ENCODE results near the gene DHX38. TPM values are rescaled to one million over a fixed set of nuclear protein-coding genes. Genes with fewer than 3 reads are reported as not detected.

Gene DHX38
- total RNA-seq = 10 to 100 TPM; 56.0 to 75.9 (median 62.7) TPM
- long read RNA-seq, donor 1, full-length matches to known transcripts = 24 of 75 reads
- long read RNA-seq, donor 1, partial matches to known transcripts = 29 of 75 reads
- long read RNA-seq, donor 1, other reads (novel, unspliced or antisense) = 22 of 75 reads
- long read RNA-seq, donor 2, full-length matches to known transcripts = 1 of 3 reads
- long read RNA-seq, donor 2, partial matches to known transcripts = 2 of 3 reads
- long read RNA-seq, donor 2, other reads (novel, unspliced or antisense) = 0 of 3 reads

DNA sequence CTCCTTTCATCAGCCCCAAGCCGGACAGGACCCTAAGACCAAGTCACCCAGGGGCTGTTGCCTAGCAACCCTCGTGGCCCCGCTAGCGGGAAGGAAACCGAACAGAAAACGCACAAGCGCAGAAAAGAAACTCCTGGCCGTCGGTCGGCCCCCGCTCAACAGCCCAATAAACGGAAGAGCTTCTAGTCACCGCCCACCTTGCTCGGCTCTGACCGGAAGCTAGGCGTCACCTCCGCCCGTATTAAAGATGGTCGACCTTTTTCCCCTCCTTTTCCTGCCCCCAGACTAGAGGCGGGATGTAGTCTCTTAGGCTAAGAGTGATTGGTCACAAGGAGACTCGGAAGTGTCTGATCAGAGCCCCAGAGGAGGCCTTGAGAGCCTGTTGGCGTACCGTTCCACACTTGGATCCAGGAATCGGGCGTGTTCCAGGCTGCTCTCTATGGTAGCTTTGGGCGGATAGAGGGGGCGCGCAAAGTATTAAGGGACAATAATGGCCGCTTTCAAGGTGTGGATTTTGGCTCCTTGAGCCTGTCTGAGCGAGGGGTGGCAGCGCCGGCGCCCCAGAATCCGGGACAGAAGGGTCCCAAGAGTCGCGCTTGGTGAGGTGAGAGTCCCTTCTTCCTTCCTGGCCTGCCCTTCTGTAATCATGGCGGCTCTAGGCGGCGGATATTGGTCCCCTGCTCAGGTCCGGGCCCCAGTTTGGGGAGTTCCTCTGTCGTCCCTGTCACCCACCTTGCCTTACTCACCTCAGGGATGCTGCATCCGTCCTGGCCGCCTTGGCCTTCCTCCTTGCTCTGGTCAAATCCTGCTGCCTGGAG lies at the start of gene DHX38, which contains the start of gene TXNL4B:
Gene DHX38, plus strand, starts transcription at position 400 of the 818 bp plus-strand sequence. CDS start 2,311 bp downstream, outside the sequence.
Gene TXNL4B, minus strand, starts transcription at position 173 of the 818 bp plus-strand sequence. CDS start 2,871 bp downstream, outside the sequence.
- Histone ChIP-seq H3K9me3 (no peaks in the 10 kb centered on the region), H3K36me3 (ENCODE audit: low read depth) (peaks cover 5% of the 10 kb centered on the region), H3K4me1 (ENCODE audit: low read depth) (peaks cover 26% of the 10 kb centered on the region), H3K4me3 (peak within 1 kb of the TSS; percentile 60)
- intact Hi-C loops (cut with DNase I, micrococcal nuclease) = no loop called here
- DNase-seq = peak; percentile 90 to 96 (median 94)
- TF ChIP-seq, protein P1, sequence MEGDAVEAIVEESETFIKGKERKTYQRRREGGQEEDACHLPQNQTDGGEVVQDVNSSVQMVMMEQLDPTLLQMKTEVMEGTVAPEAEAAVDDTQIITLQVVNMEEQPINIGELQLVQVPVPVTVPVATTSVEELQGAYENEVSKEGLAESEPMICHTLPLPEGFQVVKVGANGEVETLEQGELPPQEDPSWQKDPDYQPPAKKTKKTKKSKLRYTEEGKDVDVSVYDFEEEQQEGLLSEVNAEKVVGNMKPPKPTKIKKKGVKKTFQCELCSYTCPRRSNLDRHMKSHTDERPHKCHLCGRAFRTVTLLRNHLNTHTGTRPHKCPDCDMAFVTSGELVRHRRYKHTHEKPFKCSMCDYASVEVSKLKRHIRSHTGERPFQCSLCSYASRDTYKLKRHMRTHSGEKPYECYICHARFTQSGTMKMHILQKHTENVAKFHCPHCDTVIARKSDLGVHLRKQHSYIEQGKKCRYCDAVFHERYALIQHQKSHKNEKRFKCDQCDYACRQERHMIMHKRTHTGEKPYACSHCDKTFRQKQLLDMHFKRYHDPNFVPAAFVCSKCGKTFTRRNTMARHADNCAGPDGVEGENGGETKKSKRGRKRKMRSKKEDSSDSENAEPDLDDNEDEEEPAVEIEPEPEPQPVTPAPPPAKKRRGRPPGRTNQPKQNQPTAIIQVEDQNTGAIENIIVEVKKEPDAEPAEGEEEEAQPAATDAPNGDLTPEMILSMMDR (IDR thresholded peaks at IDR 0.05) = no peak
- ATAC-seq = peak; percentile 98

DNA sequence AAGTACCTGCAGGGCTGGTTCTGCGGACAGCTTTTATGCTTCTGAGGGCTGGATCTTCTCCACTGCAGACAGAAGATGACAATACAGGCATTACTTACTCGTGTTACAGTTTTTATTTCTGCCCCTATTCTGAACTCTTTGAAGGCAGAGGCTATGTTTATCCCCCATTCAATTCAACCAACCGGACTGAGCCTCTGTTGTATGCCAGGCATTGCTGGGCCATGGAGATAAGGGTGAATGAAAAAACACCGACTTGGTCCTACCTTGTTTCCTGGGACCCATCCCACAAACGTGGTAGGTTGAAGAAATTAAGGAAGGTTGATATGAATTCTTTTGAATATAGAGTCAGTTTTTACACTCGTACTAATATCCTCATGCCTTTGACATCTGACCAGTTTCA lies 49.4 kb upstream of the DHX38 start:
- Histone ChIP-seq H3K36me3 (ENCODE audit: low read depth) (no peaks in the 10 kb centered on the region), H3K4me3 (no peak overlapping the region), H3K4me1 (ENCODE audit: low read depth) (no peaks in the 10 kb centered on the region), H3K9me3 (peaks cover 6% of the 10 kb centered on the region)
- ATAC-seq (no peak), DNase-seq (no peak)
- TF ChIP-seq, protein P1 (IDR thresholded peaks at IDR 0.05) = no peak
- intact Hi-C loops (cut with DNase I, micrococcal nuclease) = no loop called here

DNA sequence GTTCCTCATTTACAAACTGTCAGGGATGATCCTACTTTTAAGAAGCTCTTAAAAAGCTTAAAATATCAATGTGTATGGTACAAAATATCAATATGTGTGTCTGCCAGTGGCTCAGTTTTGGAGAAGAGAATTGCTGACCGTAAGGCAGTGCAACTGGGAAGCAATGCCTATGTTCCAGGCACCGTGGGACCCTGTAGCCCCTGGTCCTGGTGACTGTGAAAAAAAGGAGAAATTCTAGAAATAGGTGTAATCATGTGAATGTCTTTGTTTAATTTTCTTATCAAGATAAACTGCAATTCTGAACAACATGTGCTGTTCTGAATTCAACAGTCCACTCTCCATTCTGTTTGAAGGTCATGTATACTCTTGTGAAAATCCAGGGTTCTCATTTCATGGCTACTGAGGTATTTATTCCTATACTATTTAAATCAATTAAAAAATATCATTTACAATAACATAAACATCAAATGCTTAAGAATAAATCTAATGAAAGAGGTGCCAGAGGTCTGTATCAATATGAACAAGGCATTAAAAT lies 48.8 kb upstream of the DHX38 start:
- no peak for ATAC-seq
- H3K4me1 ChIP-seq (ENCODE audit: low read depth) = no peaks in the 10 kb centered on the region
- H3K4me3 ChIP-seq = no peak overlapping the region
- DNase-seq = no peak
- H3K9me3 ChIP-seq = peaks cover 10% of the 10 kb centered on the region
- TF ChIP-seq, protein P1 (IDR thresholded peaks at IDR 0.05) = no peak
- H3K36me3 ChIP-seq (ENCODE audit: low read depth) = no peaks in the 10 kb centered on the region
- intact Hi-C loops (cut with DNase I, micrococcal nuclease) = no loop called here

DNA sequence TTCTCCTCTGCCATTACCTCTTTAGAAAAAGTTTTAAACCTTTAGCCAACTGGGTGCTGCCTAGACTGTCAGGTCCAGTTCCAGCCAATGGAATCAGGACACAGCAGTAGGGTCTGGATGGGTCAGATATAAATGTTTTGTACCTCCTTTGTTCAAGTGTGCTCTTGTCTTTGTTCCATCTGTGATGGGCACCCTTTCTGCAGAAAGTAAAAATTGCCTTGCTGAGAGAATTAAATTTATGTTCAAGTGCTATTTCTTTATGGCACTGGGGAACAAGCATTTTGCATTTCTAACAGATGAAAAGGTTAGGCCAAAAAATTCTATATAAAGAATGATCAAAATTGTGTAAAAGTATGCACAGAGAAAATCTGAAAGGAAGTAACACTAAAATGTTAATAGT lies 44.5 kb upstream of the DHX38 start:
- DNase-seq (no peak), ATAC-seq (no peak)
- peaks cover 10% of the 10 kb centered on the region for H3K9me3 ChIP-seq
- no peaks in the 10 kb centered on the region for H3K4me1 ChIP-seq (ENCODE audit: low read depth)
- TF ChIP-seq, protein P1 (IDR thresholded peaks at IDR 0.05) = no peak
- no peaks in the 10 kb centered on the region for H3K36me3 ChIP-seq (ENCODE audit: low read depth)
- intact Hi-C loops (cut with DNase I, micrococcal nuclease) = no loop called here
- no peak overlapping the region for H3K4me3 ChIP-seq

DNA sequence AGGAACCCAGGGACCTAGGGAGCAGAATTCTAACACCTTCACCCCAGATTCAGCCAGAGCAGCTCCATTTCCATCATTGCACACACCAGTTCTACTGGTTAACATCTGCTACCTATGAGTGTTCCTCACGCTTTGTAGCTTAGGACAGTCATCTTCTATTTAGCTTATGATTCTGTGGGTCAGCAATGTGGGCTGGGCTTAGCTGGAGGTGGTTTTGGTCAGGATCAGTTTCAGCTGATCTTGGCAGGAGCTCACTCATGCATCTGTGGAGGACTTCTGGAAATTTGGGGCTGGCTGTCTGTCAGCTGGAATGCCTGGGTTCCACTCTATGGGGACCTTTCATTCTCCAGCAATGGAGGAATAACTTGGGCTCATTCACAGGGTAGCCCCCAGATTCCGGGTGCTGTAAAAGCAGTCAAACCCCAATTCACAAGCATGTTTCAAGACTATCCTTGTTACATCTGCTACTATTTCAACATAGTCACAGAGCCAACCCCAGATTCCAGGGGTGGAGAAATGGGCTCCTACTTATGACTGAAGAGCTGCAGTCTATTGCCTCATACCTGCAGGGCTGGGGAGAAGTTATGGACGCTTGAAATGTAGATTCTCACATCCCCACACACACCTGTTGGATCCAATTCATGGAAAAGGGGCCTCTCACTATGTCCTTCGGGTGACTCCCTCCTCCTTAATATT lies 42.7 kb upstream of the DHX38 start:
- peaks cover 10% of the 10 kb centered on the region for H3K9me3 ChIP-seq
- intact Hi-C loops (cut with DNase I, micrococcal nuclease) = no loop called here
- no peak for DNase-seq
- H3K36me3 ChIP-seq (ENCODE audit: low read depth) = no peaks in the 10 kb centered on the region
- no peak for ATAC-seq
- no peak overlapping the region for H3K4me3 ChIP-seq
- no peaks in the 10 kb centered on the region for H3K4me1 ChIP-seq (ENCODE audit: low read depth)
- TF ChIP-seq, protein P1 (IDR thresholded peaks at IDR 0.05) = no peak
